CD4-positive, alpha-beta T cell treated with Interleukin-6 for 4 hours (primary cell): ENCODE measurements around the gene LDLRAD4.

Experiments
- DNase-seq: peaks from one replicate; pipeline ENCODE4 v3.0.0-alpha.2; 2020; ENCODE audit warnings: mixed read lengths

LDLRAD4 gene

GRCh38 chr18:13268158-13269012, 49.8 kb downstream of the LDLRAD4 start:
- no peak for DNase-seq

DNA sequence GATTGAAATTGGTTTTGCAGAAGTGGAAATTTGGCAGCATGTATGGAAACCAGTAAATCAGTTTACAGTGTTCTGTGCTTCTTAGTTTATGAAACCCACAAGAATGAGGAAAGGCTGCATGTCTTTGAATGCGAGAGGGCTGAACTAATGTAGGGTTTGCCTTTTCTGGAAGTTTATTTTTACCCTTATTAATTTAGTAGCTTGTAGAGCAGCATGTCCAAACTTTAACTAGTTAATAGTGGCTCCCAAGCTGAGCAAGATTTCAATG, 50.4 kb downstream of the LDLRAD4 start:
- no peak for DNase-seq

GRCh38 chr18:13269521-13270011, 51.0 kb downstream of the LDLRAD4 start:
- peak; percentile 27 for DNase-seq

DNA sequence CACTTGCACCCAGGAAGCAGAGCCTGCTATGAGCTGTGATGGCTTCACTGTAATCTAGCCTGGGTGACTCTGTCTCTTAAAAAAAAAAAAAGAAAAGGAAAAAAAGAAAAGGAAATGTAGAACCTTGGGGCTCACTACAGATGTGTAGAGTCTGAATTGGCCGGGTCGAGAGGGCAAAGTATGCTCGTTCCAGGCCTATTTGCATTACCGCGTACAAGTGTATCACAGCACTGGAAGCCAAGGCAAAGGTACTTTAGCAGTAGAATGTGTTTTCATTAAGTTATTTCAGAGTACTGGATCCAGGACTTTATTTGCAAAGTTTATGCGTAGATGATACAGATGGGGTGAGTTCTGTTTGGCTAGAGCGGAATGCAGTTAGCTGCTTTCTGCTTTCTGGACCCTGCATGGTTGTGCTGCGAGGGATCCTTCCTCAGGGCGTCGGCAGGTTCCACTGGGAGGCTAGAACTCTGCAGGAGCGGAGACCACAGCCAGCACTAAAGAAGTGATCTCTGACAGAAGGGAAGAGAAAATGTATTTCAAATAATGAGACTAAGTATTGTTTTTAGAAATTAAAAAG, 51.8 kb downstream of the LDLRAD4 start:
- DNase-seq = no peak

GRCh38 chr18:13271302-13271911, 52.8 kb downstream of the LDLRAD4 start:
- DNase-seq = no peak

DNA sequence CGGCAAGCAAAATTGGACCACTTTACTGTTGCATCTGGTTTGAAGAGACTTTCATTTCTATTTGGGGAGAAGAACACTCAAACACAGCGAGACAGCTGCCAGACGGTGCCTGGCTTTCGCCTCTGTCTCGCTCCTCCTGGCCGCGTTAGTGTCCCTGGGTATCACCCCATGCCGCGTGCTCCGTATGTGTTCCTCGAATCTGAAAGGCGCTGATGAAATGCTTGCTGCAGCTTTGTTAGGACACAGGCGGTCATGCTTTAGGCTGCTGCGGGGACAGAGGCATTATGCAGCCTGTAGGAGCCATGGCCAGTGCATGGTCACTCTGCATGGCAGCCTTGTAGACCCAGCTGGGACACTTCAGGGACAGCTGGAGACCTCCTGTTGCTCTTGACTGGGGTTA, 53.9 kb downstream of the LDLRAD4 start:
- no peak for DNase-seq

DNA sequence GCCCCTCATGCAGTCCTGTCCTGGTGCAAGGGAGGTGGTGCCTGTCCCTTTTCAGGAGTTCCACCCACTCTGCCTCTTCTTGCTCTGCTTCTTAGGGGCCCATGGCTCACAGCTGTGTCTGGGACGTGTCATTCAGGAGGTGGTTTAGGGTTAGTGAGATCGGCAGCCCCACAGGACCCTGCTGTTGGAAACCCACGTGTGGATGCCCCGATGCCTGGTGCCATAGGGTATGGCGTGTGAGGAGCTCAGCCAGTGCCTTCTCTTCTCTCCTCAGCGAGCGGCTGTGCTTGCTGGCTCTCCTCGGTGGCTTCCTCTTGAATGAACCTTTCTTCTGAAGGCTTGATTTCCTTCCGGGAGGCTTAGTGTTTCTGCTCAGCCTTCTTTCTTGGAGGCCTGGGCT, 55.2 kb downstream of the LDLRAD4 start:
- peak; percentile 67 for DNase-seq

- no peak for DNase-seq
Observed at GRCh38 chr18:13275075-13275474, 56.5 kb downstream of the LDLRAD4 start.

- DNase-seq = peak; percentile 53
Observed at GRCh38 chr18:13276530-13277520, 58.3 kb downstream of the LDLRAD4 start.

- DNase-seq = no peak
Observed at GRCh38 chr18:13278062-13278630, 59.6 kb downstream of the LDLRAD4 start.

DNA sequence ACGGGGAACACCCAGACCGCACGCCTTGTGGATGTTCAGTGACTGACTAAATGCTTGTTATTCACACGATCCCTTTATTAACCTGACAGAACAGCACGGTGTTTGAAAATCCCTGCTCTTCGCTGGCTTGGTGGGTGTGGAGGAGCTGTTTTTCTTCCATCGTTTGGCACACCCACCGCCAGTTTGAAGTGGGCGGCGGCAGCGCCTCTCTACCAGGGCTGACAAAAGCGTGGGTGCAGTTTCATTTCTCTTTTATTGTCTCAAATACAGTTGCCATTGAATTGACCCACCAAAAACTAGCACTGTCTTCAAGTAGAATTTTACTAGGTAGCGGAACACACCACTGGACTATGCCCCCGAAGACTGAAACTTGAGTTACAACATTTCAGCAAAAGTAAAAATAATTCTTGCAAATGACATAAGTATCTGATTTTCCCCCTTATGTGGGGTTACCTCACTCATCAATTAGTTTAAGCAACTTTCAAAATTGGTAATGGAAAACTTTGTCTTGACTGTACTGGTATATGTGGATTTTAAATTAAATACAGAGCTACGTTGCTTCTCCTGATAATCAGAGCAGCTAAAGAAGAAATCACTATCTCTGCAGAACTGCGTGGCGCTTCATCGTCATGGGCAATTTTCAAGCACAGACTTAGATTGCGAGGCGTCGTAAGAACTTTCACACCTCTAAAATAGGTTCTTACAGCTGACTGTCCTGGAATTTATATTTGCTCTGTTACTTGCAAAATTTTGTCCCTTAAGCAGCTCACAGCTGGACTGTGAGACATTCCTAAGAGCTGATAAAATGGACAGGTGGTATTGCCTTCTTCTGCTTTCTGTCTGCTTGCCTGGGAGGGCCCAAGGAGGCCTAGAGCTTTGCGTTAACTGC, 60.9 kb downstream of the LDLRAD4 start:
- peak; percentile 64 for DNase-seq

DNA sequence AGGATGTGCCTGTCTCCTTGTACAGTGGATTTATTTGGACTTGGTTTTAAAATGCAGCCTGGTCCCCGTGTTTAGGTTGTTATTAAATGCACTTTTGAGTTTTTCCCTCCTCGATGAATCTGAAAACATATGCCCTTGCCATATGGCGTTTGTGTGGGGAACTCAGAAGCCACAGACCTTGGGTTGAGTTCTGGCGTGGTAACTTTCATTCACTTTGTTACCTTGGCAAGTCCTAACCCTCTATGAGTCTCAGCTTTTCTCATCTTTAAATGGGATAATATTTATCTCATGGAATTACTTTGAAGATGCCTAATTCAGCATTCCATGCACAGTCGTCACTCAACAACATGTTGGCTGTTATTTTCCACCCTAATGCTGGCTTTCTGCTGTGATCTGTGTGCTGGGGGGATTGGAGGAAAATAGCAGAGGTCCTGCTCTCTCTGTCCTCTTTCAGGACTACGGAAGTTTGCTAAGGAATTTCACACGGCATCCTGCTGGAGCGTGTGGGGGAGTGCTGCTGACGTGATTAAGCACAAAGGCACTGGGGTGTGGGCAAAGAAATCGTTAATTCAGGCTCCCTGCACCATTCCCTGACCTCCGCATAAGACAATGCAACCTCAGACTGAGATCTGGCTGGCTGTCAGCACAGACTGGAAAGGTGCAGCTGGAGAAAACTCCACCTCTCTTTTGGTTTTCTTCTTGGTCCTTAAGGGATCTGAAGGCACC, 61.7 kb downstream of the LDLRAD4 start:
- DNase-seq = no peak

- no peak for DNase-seq
Observed at GRCh38 chr18:13281406-13281805, 62.8 kb downstream of the LDLRAD4 start.

DNA sequence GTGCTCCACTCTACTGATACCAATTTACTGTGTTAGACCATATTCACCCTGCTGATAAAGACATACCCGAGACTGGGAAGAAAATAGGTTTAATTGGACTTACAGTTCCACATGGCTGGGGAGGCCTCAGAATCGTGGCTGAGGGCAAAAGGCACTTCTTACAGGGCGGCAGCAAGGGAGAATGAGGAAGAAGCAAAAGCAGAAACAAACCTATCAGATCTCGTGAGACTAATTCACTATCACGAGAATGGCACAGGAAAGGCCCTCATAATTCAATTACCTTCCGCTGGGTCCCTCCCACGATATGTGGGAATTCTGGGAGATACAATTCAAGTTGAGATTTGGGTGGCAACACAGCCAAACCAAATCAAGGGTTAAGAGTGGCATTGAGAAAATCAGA, 65.2 kb downstream of the LDLRAD4 start:
- DNase-seq = no peak

- DNase-seq = peak; percentile 53
Observed at GRCh38 chr18:13284330-13285027, 65.9 kb downstream of the LDLRAD4 start.

DNA sequence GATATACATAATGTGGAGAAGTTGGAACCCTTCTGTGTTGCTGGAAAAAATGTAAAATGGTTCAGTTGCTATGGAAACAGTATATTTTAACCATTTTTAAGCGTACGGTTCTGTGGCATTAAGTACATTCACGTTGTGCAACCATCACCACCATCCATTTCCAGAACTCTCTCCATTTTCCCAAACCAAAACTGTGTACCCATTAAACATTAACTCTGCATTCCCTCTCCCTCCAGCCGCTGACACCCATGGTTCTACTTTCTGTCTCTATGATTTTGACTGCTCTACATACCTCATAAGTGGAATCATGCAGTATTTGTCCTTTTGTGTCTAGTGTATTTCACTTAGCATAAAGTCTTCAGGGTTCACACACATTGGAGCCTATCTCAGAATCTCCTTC, 67.3 kb downstream of the LDLRAD4 start:
- no peak for DNase-seq

DNA sequence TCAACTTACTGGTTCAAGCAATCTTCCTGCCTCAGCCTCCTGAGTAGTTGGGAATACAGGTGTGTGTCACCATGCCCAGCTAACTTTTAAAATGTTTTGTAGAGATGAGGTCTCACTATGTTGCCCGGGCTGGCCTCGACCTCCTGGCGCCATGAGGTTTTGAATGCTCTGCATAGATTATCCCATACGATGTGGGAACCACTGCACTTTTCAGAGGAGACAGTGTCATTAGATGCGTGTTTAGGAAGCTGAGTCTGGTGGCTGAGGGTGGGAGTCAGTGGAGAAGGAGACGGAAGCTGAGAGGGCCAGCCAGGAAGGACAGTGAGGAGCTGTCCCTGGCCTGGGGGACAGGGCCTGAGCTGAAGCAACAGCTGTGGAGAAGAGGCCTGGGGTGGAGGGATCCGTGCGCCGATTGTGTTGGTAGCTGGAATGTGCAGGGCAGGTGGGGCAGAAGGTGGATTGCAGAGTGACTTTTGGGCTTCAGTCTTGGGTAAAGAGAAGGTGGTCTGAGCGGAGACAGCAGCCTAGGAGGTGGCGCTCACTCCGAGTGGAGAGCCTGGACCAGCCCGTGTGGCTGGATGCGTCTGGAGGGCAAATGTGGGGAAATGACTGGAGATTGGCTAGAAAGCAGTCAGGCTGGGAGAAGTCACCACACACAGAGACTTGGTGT, 68.0 kb downstream of the LDLRAD4 start:
- no peak for DNase-seq

GRCh38 chr18:13287372-13287771, 68.8 kb downstream of the LDLRAD4 start:
- DNase-seq = peak; percentile 56

DNA sequence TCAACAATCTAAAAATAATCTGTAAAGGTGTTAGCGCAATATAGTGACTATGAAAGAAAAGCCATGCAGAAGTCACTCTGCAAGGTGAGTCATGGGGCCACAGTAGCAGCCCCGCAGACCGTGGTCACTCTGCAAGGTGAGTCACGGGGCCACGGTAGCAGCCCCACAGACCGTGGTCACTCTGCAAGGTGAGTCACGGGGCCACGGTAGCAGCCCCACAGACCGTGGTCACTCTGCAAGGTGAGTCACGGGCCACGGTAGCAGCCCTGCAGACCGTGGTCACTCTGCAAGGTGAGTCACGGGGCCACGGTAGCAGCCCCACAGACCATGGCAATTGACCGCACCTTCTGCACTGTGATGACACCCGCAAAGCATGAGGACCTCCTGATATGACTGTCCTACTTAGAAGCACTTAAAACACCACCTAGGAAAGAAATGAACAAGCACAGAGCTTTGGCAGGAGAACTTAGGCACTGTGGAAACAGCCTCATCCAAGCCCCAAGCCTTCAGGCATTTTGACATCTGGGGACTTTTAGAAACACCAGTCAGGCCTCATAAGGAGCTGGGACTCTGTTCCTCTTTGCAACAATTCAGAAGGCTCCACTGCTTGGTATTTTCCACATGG, 70.1 kb downstream of the LDLRAD4 start:
- DNase-seq = no peak
